Epithelial cell of esophagus (primary cell): ENCODE measurements around the gene GAREM1.
A peak's percentile ranks its signal among the peaks of the same experiment; 100 is the strongest.

Source experiments
- DNase-seq: peaks from one replicate; pipeline ENCODE4 v3.0.0; 2010; ENCODE audit warnings: low read depth
- H3K4me3 ChIP-seq: 2 replicates; pipeline ENCODE4 v1.5.1; 2011; ENCODE audit warnings: mild to moderate bottlenecking, low read length, control low read depth
- TF ChIP-seq, protein P1 (sequence below): IDR thresholded peaks from 2 replicates; pipeline ENCODE4 v1.5.1; 2011; ENCODE audit warnings: low read depth, mild to moderate bottlenecking, low read length, control low read depth, inconsistent platforms; ENCODE audit not compliant: insufficient read depth; ENCODE audit errors: missing control alignments

GAREM1 gene

GRCh38 chr18:32315881-32316280 lies 154.8 kb downstream of the GAREM1 start:
- H3K4me3 ChIP-seq: no peak overlapping the region
- TF ChIP-seq, protein P1, sequence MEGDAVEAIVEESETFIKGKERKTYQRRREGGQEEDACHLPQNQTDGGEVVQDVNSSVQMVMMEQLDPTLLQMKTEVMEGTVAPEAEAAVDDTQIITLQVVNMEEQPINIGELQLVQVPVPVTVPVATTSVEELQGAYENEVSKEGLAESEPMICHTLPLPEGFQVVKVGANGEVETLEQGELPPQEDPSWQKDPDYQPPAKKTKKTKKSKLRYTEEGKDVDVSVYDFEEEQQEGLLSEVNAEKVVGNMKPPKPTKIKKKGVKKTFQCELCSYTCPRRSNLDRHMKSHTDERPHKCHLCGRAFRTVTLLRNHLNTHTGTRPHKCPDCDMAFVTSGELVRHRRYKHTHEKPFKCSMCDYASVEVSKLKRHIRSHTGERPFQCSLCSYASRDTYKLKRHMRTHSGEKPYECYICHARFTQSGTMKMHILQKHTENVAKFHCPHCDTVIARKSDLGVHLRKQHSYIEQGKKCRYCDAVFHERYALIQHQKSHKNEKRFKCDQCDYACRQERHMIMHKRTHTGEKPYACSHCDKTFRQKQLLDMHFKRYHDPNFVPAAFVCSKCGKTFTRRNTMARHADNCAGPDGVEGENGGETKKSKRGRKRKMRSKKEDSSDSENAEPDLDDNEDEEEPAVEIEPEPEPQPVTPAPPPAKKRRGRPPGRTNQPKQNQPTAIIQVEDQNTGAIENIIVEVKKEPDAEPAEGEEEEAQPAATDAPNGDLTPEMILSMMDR: no peak

DNA sequence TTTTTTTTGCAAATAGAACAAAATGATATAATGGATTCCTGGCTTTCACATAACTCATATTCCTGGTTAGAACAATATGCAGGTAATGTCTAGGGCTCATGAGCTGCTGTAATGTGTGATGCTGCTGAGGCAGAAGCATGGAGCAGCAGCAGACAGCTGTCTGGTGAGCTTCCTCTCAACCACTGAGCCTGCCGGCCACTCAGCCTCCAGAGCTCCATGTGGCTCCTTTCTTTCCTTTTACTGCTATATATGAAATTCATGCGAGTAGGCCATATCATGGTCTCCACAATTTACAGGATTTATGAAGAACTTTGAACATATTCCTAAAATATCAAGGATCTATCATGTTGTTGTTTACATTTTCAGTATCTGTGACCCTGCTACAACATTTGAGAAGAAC lies 159.9 kb downstream of the GAREM1 start:
- no peak for DNase-seq
- TF ChIP-seq, protein P1: no peak
- H3K4me3 ChIP-seq: no peak overlapping the region

More at GRCh38 chr18:32315881-32316280, 154.8 kb downstream of the GAREM1 start:
- DNase-seq: no peak

DNA sequence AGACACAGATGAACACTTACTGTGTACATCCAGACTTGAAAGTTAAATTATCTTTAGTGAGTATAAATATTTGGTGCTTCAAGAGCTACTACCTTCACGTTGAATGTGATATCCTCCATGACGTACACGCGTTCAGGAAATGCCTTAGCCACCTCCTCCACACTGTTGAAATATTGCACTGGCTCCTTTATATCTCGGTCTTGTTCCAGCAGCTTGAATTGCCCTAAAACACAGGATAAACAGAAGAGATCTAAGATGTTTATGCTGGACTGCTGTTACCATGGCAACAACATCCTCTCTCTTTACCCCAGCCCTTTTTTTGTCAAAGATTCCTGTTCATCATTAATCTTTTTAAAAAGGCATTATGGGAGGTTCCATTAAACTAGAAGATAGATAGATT lies 160.6 kb downstream of the GAREM1 start:
- no peak overlapping the region for H3K4me3 ChIP-seq
- TF ChIP-seq, protein P1: no peak
- DNase-seq: no peak

- DNase-seq: peak; percentile 91
- H3K4me3 ChIP-seq: no peak overlapping the region
- TF ChIP-seq, protein P1: no peak
Observed at GRCh38 chr18:32308493-32309120, 162.1 kb downstream of the GAREM1 start.

- H3K4me3 ChIP-seq: no peak overlapping the region
- DNase-seq: peak; percentile 23
- TF ChIP-seq, protein P1: no peak
Observed at GRCh38 chr18:32303400-32303799, 167.3 kb downstream of the GAREM1 start.

- TF ChIP-seq, protein P1: no peak
- H3K4me3 ChIP-seq: no peak overlapping the region
- no peak for DNase-seq
Observed at GRCh38 chr18:32302806-32303205, 167.9 kb downstream of the GAREM1 start.

DNA sequence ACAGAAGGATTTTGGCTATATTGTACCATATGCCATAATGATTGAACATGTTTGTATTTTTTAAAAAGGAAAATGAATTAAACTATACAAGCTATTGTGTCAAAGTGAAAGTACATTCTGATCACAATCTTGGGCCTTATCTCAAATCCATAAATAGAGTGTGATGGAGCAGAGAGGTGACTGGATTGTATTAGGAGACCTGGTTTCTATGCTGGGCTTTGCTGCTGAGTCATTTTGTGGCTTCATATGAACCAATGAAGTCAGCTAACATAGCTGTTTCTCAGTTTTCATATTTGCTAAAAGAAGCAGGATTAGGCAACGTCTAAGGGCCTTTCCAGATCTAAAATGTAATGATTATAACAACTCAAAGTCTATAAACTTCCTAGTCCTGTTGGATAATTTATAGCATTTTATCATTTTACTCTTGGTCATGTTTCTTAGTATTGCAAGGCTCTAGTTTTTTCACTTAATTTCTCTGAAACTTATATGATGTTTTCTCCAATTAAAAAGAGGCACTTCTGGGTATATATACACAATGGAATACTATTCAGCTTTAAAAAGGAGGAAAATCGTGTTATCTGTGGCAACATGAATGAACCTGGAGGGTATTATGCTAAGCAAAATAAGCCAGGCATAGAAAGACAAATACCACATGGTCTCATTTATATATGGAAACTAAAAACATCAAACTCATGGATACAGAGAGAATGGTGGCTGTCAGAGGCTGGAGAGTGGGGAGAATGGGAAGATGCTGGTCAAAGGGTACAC lies 168.5 kb downstream of the GAREM1 start:
- no peak overlapping the region for H3K4me3 ChIP-seq
- TF ChIP-seq, protein P1: no peak
- peak; percentile 86 for DNase-seq
